ENCODE measurements around the gene CTNNA2. TPM values are rescaled to one million over a fixed set of nuclear protein-coding genes. Genes with fewer than 3 reads are reported as not detected.
"Not testable (repeated sequence)": the region's sequence is repeated elsewhere in the genome, so short reads cannot be mapped to it uniquely, and the experiment has no call there.

The CTNNA2 gene
- total RNA-seq, 1 experiment from 2014 or later = not detected

- no peak for DNase-seq (ENCODE audit: low read depth)
Measured at GRCh38 chr2:80148906-80149305, 636.1 kb downstream of the CTNNA2 start.

- DNase-seq (ENCODE audit: low read depth) = no peak
Measured at GRCh38 chr2:80149991-80150390, 637.1 kb downstream of the CTNNA2 start.

GRCh38 chr2:80151248-80151647, 638.4 kb downstream of the CTNNA2 start:
- DNase-seq (ENCODE audit: low read depth) = no peak

GRCh38 chr2:80151651-80152050, 638.8 kb downstream of the CTNNA2 start:
- DNase-seq (ENCODE audit: low read depth) = no peak

- no peak for DNase-seq (ENCODE audit: low read depth)
Measured at GRCh38 chr2:80153151-80153550, 640.3 kb downstream of the CTNNA2 start.

GRCh38 chr2:80153768-80154167, 640.9 kb downstream of the CTNNA2 start:
- no peak for DNase-seq (ENCODE audit: low read depth)

- DNase-seq (ENCODE audit: low read depth) = no peak
Measured at GRCh38 chr2:80154231-80154915, 641.5 kb downstream of the CTNNA2 start.

GRCh38 chr2:80164375-80164774, 651.5 kb downstream of the CTNNA2 start:
- DNase-seq (ENCODE audit: low read depth) = no peak

GRCh38 chr2:80166483-80167171, 653.8 kb downstream of the CTNNA2 start:
- DNase-seq (ENCODE audit: low read depth) = no peak

- no peak for DNase-seq (ENCODE audit: low read depth)
Measured at GRCh38 chr2:80167284-80167808, 654.5 kb downstream of the CTNNA2 start.

GRCh38 chr2:80168037-80168436, 655.2 kb downstream of the CTNNA2 start:
- no peak for DNase-seq (ENCODE audit: low read depth)

GRCh38 chr2:80168801-80169200, 656.0 kb downstream of the CTNNA2 start:
- no peak for DNase-seq (ENCODE audit: low read depth)

GRCh38 chr2:80169811-80170594, 657.2 kb downstream of the CTNNA2 start:
- DNase-seq (ENCODE audit: low read depth) = no peak

- DNase-seq (ENCODE audit: low read depth) = no peak
Measured at GRCh38 chr2:80185091-80185490, 672.2 kb downstream of the CTNNA2 start.

GRCh38 chr2:80186262-80186661, 673.4 kb downstream of the CTNNA2 start:
- DNase-seq (ENCODE audit: low read depth) = no peak

GRCh38 chr2:80187156-80187555, 674.3 kb downstream of the CTNNA2 start:
- DNase-seq (ENCODE audit: low read depth) = no peak

- DNase-seq (ENCODE audit: low read depth) = no peak
Measured at GRCh38 chr2:80190166-80190565, 677.3 kb downstream of the CTNNA2 start.

GRCh38 chr2:80193566-80193965, 680.7 kb downstream of the CTNNA2 start:
- DNase-seq (ENCODE audit: low read depth) = no peak

GRCh38 chr2:80195034-80195433, 682.2 kb downstream of the CTNNA2 start:
- no peak for DNase-seq (ENCODE audit: low read depth)

- DNase-seq (ENCODE audit: low read depth) = no peak
Measured at GRCh38 chr2:80198042-80198441, 685.2 kb downstream of the CTNNA2 start.

- no peak for DNase-seq (ENCODE audit: low read depth)
Measured at GRCh38 chr2:80199504-80199903, 686.7 kb downstream of the CTNNA2 start.

GRCh38 chr2:80203929-80204328, 691.1 kb downstream of the CTNNA2 start:
- not testable (repeated sequence) for DNase-seq (ENCODE audit: low read depth)

Measured in Daoy (cell line).